PC-9 (cell line): Measurements from ENCODE around the gene ZNF28.
"Not testable (repeated sequence)": the region's sequence is repeated elsewhere in the genome, so short reads cannot be mapped to it uniquely, and the experiment has no call there.

Experiments
- CTCF ChIP-seq: fragments of 200-600 bp; sonication (generic); conservative IDR thresholded peaks from 2 replicates; pipeline ENCODE4 v1.6.1; 2017; ENCODE audit warnings: mixed run types, antibody characterized with exemption, mild to moderate bottlenecking, moderate library complexity
- EZH2 ChIP-seq: fragments of 200-600 bp; sonication (generic); IDR thresholded peaks from 2 replicates; pipeline ENCODE4 v1.8.0; 2017; ENCODE audit warnings: antibody characterized with exemption, low read depth

- TF ChIP-seq CTCF, EZH2: not testable (repeated sequence)
Observed at GRCh38 chr19:52782864-52783263, 38.6 kb downstream of the ZNF28 start.
